Lung (tissue), 12 donors: ENCODE measurements around the gene CATSPERE. TPM values are rescaled to one million over a fixed set of nuclear protein-coding genes. Genes with fewer than 3 reads are reported as not detected.
"Not testable (repeated sequence)": the region's sequence is repeated elsewhere in the genome, so short reads cannot be mapped to it uniquely, and the experiment has no call there.

ENCODE experiments used
- ATAC-seq: fragments of 200-7000 bp; cut with Tn5 transposase; one replicate; pipeline ENCODE4 v1.9.1; 2020; ENCODE audit warnings: moderate number of reproducible peaks; ENCODE audit not compliant: insufficient read depth, low FRiP score
- DNase-seq, 3 donors: peaks; one replicate each; pipeline ENCODE4 v3.0.0-alpha.2; 2013 to 2017
- H3K27ac ChIP-seq, 2 donors: one replicate each; pipeline ENCODE4 v1.5.1; 2013; ENCODE audit warnings: mild to moderate bottlenecking in 2 of 2, moderate library complexity in 2 of 2, control low read depth in 1 of 2, inconsistent platforms in 1 of 2, low read depth in 1 of 2, low read length in 1 of 2
- H3K27me3 ChIP-seq, 3 donors: one replicate each; pipeline ENCODE4 v1.5.1; 2013; ENCODE audit warnings: low read length in 2 of 3; ENCODE audit not compliant: control insufficient read depth in 3 of 3, insufficient read depth in 3 of 3
- H3K36me3 ChIP-seq, 4 donors: one replicate each; pipeline ENCODE4 v1.5.1; 2013; ENCODE audit warnings: low read length in 4 of 4, mild to moderate bottlenecking in 1 of 4, moderate library complexity in 1 of 4; ENCODE audit not compliant: control insufficient read depth in 4 of 4, insufficient read depth in 4 of 4
- H3K4me1 ChIP-seq, 5 donors: one replicate each; pipeline ENCODE4 v1.5.1; 2013; ENCODE audit warnings: low read length in 5 of 5, mild to moderate bottlenecking in 2 of 5, moderate library complexity in 1 of 5; ENCODE audit not compliant: control insufficient read depth in 5 of 5, insufficient read depth in 5 of 5
- H3K4me3 ChIP-seq: one replicate; pipeline ENCODE4 v1.5.1; 2013; ENCODE audit warnings: mild to moderate bottlenecking, control low read depth, moderate library complexity
- H3K9ac ChIP-seq, 2 donors: one replicate each; pipeline ENCODE4 v1.5.1; 2013; ENCODE audit warnings: low read length in 2 of 2, control low read depth in 1 of 2; ENCODE audit not compliant: insufficient read depth in 1 of 2
- H3K9me3 ChIP-seq, 4 donors: one replicate each; pipeline ENCODE4 v1.5.1; 2013; ENCODE audit warnings: low read length in 3 of 4, mild to moderate bottlenecking in 1 of 4, moderate library complexity in 1 of 4; ENCODE audit not compliant: control insufficient read depth in 4 of 4, insufficient read depth in 3 of 4
- CTCF ChIP-seq: IDR thresholded peaks from 2 replicates; pipeline ENCODE4 v1.5.1; 2012; ENCODE audit warnings: mild to moderate bottlenecking; ENCODE audit errors: control extremely low read depth, extremely low read depth
- WGBS, 2 donors: extraction: QIAGEN DNeasy Blood & Tissue Kit; methylation state at CpG; one replicate each; pipeline ENCODE4 v1.1.7; 2013; 5-methylcytosine and 5-hydroxymethylcytosine counted together
- polyA plus RNA-seq, 2 donors: library from polyadenylated mRNA; stranded (reverse); fragments of 200-250 nt; gene quantifications; one replicate each; pipeline ENCODE4 v1.2.1, GENCODE V29; 2013
- total RNA-seq, 2 donors: library from RNA; depleted of rRNA in 1 of 2; stranded (reverse); fragments of >200 nt in 1 of 2; gene quantifications; one replicate each; pipeline ENCODE4 v1.2.1, GENCODE V29; 2014 to 2021
- donor health status: control.
- donor health status: control.
- donor health status: Bipolar disorder and iron deficiency.
- donor health status: healthy.
- donor health status: DM: yes; HTN: yes; CAD: no.

The CATSPERE gene
- total and polyA plus RNA-seq, 4 donors, result 0.30 to 2.7 (median 1.4) TPM

GRCh38 chr1:244497805-244498204, 36.7 kb downstream of the CATSPERE start:
- no peak for ATAC-seq
- Histone ChIP-seq H3K9me3 (no peaks in the 10 kb centered on the region), H3K4me3 (no peak overlapping the region), H3K4me1 (no peaks in the 10 kb centered on the region), H3K27ac (no peak overlapping the region), H3K36me3 (no peaks in the 10 kb centered on the region), H3K9ac (no peak overlapping the region), H3K27me3 (no peaks in the 10 kb centered on the region)
- no peak for DNase-seq
- TF ChIP-seq CTCF, result no peak
- 68 to 78% methylated on average over 1 of the region's 1 CpG for WGBS, 2 donors

GRCh38 chr1:244499484-244499883, 38.4 kb downstream of the CATSPERE start:
- not testable (repeated sequence) for H3K27me3 ChIP-seq, H3K4me3 ChIP-seq, DNase-seq, ATAC-seq, H3K36me3 ChIP-seq, H3K9me3 ChIP-seq, H3K4me1 ChIP-seq, H3K9ac ChIP-seq, H3K27ac ChIP-seq
- 90 to 93% methylated on average over 2 of the region's 2 CpGs for WGBS, 2 donors

- H3K27me3 ChIP-seq, H3K4me1 ChIP-seq, H3K4me3 ChIP-seq, H3K9me3 ChIP-seq, H3K36me3 ChIP-seq, DNase-seq, H3K9ac ChIP-seq, H3K27ac ChIP-seq, ATAC-seq: not testable (repeated sequence)
- WGBS, 2 donors, result 94 to 95% methylated on average over 4 of the region's 4 CpGs
Measured at GRCh38 chr1:244500515-244500914, 39.4 kb downstream of the CATSPERE start.

GRCh38 chr1:244502630-244503029, 41.6 kb downstream of the CATSPERE start:
- no peak for ATAC-seq

More at GRCh38 chr1:244502630-244503029, 41.6 kb downstream of the CATSPERE start:
- no peak for DNase-seq
- H3K36me3 ChIP-seq, result no peaks in the 10 kb centered on the region
- no peak overlapping the region for H3K9ac ChIP-seq
- 71 to 78% methylated on average over 3 of the region's 3 CpGs for WGBS, 2 donors
- H3K27ac ChIP-seq, result no peak overlapping the region
- TF ChIP-seq CTCF, result no peak
- no peak overlapping the region for H3K4me3 ChIP-seq
- no peaks in the 10 kb centered on the region for H3K27me3 ChIP-seq
- peaks cover 0 to 3% (median 0%) of the 10 kb centered on the region in 4 donors for H3K9me3 ChIP-seq
- no peaks in the 10 kb centered on the region for H3K4me1 ChIP-seq
